ENCODE measurements around the gene RLF. TPM values are rescaled to one million over a fixed set of nuclear protein-coding genes. Genes with fewer than 3 reads are reported as not detected.

RLF gene
- total and polyA plus RNA-seq, 2 of the 8 experiments (the other 6 are each of a cell fraction or from before 2014, with no cell fraction given): 4.2 to 18.0 TPM

DNA sequence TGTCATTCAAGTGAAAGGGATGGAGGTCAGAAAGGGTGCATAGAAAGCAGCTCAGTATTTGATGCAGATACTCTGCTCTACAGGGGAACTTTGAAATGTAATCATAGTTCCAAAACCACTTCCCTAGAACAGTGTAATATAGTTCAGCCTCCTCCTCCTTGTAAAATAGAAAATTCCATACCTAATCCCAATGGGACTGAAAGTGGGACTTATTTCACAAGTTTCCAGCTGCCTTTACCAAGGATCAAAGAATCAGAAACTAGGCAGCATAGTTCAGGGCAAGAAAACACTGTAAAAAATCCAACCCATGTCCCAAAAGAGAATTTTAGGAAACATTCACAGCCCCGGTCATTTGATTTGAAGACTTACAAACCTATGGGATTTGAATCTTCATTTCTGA lies 78.4 kb downstream of the RLF start:
- no peak overlapping the region for H3K4me3 ChIP-seq (ENCODE audit: extremely low read depth in 1 of 4, insufficient read depth in 2 of 4, low read depth in 3 of 4, low read length in 4 of 4)
- H3K4ac ChIP-seq (replicated peaks; ENCODE audit: insufficient read length, low read depth, low read length): no peak overlapping the region
- no peaks in the 10 kb centered on the region for H3K4me1 ChIP-seq (replicated peaks in 1 of 4; ENCODE audit: control insufficient read depth in 3 of 4, insufficient read depth in 4 of 4, low read length in 3 of 4)
- no peak overlapping the region for H2BK12ac ChIP-seq (ENCODE audit: low read depth, low read length)
- no peak overlapping the region for H3K56ac ChIP-seq (replicated peaks; ENCODE audit: insufficient read length, low read depth, low read length)
- no peak for FAIRE-seq
- no peak overlapping the region for H3K14ac ChIP-seq (ENCODE audit: insufficient read length)
- H2BK5ac ChIP-seq (ENCODE audit: low read depth, low read length): no peak overlapping the region
- no peak overlapping the region for H4K5ac ChIP-seq (ENCODE audit: insufficient read length, low read depth, low read length)
- no peak overlapping the region for H2BK20ac ChIP-seq (ENCODE audit: low read length)
- H4K91ac ChIP-seq (replicated peaks; ENCODE audit: insufficient read length, low read length): no peak overlapping the region
- peaks cover 12 to 32% (median 28%) of the 10 kb centered on the region in 4 experiments for H3K36me3 ChIP-seq (ENCODE audit: control insufficient read depth in 2 of 4, insufficient read depth in 4 of 4, low read length in 3 of 4)
- H3K4me2 ChIP-seq (ENCODE audit: insufficient read depth in 1 of 2, low read depth in 2 of 2, low read length in 2 of 2): no peak overlapping the region
- no peak overlapping the region for H2AK5ac ChIP-seq (ENCODE audit: low read depth, low read length)
- no peaks in the 10 kb centered on the region for H3K9me3 ChIP-seq (ENCODE audit: insufficient read depth in 2 of 2, low read depth in 1 of 2, low read length in 1 of 2)
- no peaks in the 10 kb centered on the region for H4K20me1 ChIP-seq (replicated peaks in 1 of 2; ENCODE audit: control insufficient read depth in 1 of 2, insufficient read depth in 2 of 2, low read length in 2 of 2)
- peaks cover 0 to 1% (median 0%) of the 10 kb centered on the region in 4 experiments; a peak in 1 of 7 replicates for H3K27me3 ChIP-seq (replicated peaks in 1 of 4; ENCODE audit: control insufficient read depth in 3 of 4, extremely low read depth in 1 of 4, insufficient read depth in 3 of 4, low read length in 3 of 4)
- H3K79me2 ChIP-seq (ENCODE audit: control insufficient read depth in 1 of 2, insufficient read depth in 2 of 2, low read length in 2 of 2): no peaks in the 10 kb centered on the region
- no peak overlapping the region for H3K9ac ChIP-seq (replicated peaks in 1 of 4; ENCODE audit: extremely low read depth in 1 of 4, low read depth in 3 of 4, low read length in 3 of 4)
- no peak overlapping the region for H3K18ac ChIP-seq (ENCODE audit: extremely low read depth, low read length)
- WGBS, 2 experiments (ENCODE audit: extremely low coverage in 1 of 2, insufficient coverage in 1 of 2, insufficient read length in 1 of 2, insufficient replicate concordance in 2 of 2, low coverage in 1 of 2, low lambda C conversion rate in 2 of 2, missing lambda C conversion rate in 1 of 2): 84% methylated on average over 1 of the region's 1 CpG; no CpG with 5 or more reads in 1 of the 2 experiments
- H3K79me1 ChIP-seq (ENCODE audit: low read depth, low read length): no peaks in the 10 kb centered on the region
- H2AFZ ChIP-seq (ENCODE audit: low read length): no peak overlapping the region
- H3K23me2 ChIP-seq (ENCODE audit: low read depth, low read length): no peaks in the 10 kb centered on the region
- DNase-seq (ENCODE audit: low read depth in 1 of 2, low spot score in 2 of 2): no peak
- no peak overlapping the region for H3K23ac ChIP-seq (ENCODE audit: insufficient read length)
- no peak overlapping the region for H3K27ac ChIP-seq (ENCODE audit: low read depth, low read length)
- ChIA-PET POLR2A (ENCODE audit: partially characterized antibody) (interaction anchor here (1.2 kb wide), 1 partner anchor 87 kb away, joined by 3 read pairs; no protein-coding TSS in a partner anchor), CTCF (ENCODE audit: partially characterized antibody) (interaction anchor here (0.6 to 3.4 kb wide), 6 partner anchors 11 to 96 kb away, joined by 3 to 13 read pairs (median 3); no protein-coding TSS in a partner anchor)
- no peak overlapping the region for H4K8ac ChIP-seq (ENCODE audit: extremely low read depth, insufficient read depth, low read length)
- H2BK15ac ChIP-seq (ENCODE audit: low read length): no peak overlapping the region
- H2BK120ac ChIP-seq (replicated peaks; ENCODE audit: low read depth, low read length): no peak overlapping the region
- TF ChIP-seq EZH2 (IDR thresholded peaks at IDR 0.05; ENCODE audit: low read depth, low read length, severe bottlenecking): no peak
- TF ChIP-seq, protein P1, sequence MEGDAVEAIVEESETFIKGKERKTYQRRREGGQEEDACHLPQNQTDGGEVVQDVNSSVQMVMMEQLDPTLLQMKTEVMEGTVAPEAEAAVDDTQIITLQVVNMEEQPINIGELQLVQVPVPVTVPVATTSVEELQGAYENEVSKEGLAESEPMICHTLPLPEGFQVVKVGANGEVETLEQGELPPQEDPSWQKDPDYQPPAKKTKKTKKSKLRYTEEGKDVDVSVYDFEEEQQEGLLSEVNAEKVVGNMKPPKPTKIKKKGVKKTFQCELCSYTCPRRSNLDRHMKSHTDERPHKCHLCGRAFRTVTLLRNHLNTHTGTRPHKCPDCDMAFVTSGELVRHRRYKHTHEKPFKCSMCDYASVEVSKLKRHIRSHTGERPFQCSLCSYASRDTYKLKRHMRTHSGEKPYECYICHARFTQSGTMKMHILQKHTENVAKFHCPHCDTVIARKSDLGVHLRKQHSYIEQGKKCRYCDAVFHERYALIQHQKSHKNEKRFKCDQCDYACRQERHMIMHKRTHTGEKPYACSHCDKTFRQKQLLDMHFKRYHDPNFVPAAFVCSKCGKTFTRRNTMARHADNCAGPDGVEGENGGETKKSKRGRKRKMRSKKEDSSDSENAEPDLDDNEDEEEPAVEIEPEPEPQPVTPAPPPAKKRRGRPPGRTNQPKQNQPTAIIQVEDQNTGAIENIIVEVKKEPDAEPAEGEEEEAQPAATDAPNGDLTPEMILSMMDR (IDR thresholded peaks at IDR 0.05; ENCODE audit: control extremely low read depth in 1 of 3, insufficient read depth in 1 of 3, low read depth in 1 of 3, low read length in 3 of 3): no peak
- TF ChIP-seq SP2 (IDR thresholded peaks at IDR 0.05; ENCODE audit: low read length): no peak
- no peak for TF ChIP-seq KDM4A (IDR thresholded peaks at IDR 0.05; ENCODE audit: low read depth, low read length, severe bottlenecking)
- TF ChIP-seq POLR2A (IDR thresholded peaks at IDR 0.05; ENCODE audit: control extremely low read depth in 1 of 2, low read depth in 2 of 2, low read length in 2 of 2): no peak
- no peak for TF ChIP-seq SIRT6 (IDR thresholded peaks at IDR 0.05; ENCODE audit: low read length)
- no peak for TF ChIP-seq KDM1A (IDR thresholded peaks at IDR 0.05; ENCODE audit: borderline replicate concordance, low read length)
- no peak for TF ChIP-seq RXRA (IDR thresholded peaks at IDR 0.05; ENCODE audit: insufficient read depth, low read depth, low read length)
- TF ChIP-seq, protein P2, sequence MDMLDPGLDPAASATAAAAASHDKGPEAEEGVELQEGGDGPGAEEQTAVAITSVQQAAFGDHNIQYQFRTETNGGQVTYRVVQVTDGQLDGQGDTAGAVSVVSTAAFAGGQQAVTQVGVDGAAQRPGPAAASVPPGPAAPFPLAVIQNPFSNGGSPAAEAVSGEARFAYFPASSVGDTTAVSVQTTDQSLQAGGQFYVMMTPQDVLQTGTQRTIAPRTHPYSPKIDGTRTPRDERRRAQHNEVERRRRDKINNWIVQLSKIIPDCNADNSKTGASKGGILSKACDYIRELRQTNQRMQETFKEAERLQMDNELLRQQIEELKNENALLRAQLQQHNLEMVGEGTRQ (IDR thresholded peaks at IDR 0.05; ENCODE audit: low read length): no peak
- no peak for TF ChIP-seq ASH2L (IDR thresholded peaks at IDR 0.05; ENCODE audit: low read length)
